ENCODE results near the gene CFAP206.

- no peak for TF ChIP-seq GATA3 (IDR thresholded peaks at IDR 0.05; ENCODE audit: low read depth, low read length)
- TF ChIP-seq GATA2 (IDR thresholded peaks at IDR 0.05; ENCODE audit: low read depth, low read length): no peak
Observed at GRCh38 chr6:87487555-87487954, 79.8 kb downstream of the CFAP206 start.
